WTC11 (cell line): ENCODE results near the gene LRRC70. TPM values are rescaled to one million over a fixed set of nuclear protein-coding genes. Genes with fewer than 3 reads are reported as not detected.

ENCODE experiments used
- ATAC-seq: fragments of 200-7000 bp; cut with Tn5 transposase; 2 replicates; pipeline ENCODE4 v1.10.0; 2021; ENCODE audit warnings: mild to moderate bottlenecking, moderate library complexity
- CTCF ChIA-PET: fragments of 300-600 bp; sonication (Branson Sonifier 250); formaldehyde crosslinking; loops from one replicate; lab custom pipeline; 2021; ENCODE audit warnings: antibody characterized with exemption; lab: Charles Lee
- POLR2A ChIA-PET: fragments of 350-600 bp; sonication (Branson Sonifier 250); formaldehyde crosslinking; loops from one replicate; lab custom pipeline; 2021; ENCODE audit warnings: antibody characterized with exemption; lab: Charles Lee
- DNase-seq: peaks from one replicate; pipeline ENCODE4 v3.0.0; 2021; ENCODE audit warnings: low spot score
- H3K27ac Mint-ChIP-seq: 2 replicates; pipeline ENCODE4 v1.8.0; 2021; ENCODE audit warnings: mixed read lengths
- H3K27me3 Mint-ChIP-seq: 2 replicates; pipeline ENCODE4 v1.8.0; 2021; ENCODE audit warnings: low read depth, mild to moderate bottlenecking, moderate library complexity, mixed read lengths
- H3K36me3 Mint-ChIP-seq: 2 replicates; pipeline ENCODE4 v1.8.0; 2021; ENCODE audit warnings: mixed read lengths
- H3K4me1 Mint-ChIP-seq: 2 replicates; pipeline ENCODE4 v1.8.0; 2022; ENCODE audit warnings: mixed read lengths
- H3K4me3 Mint-ChIP-seq: 2 replicates; pipeline ENCODE4 v1.8.0; 2021; ENCODE audit warnings: mild to moderate bottlenecking, moderate library complexity, mixed read lengths
- H3K9me3 Mint-ChIP-seq: 2 replicates; pipeline ENCODE4 v1.8.0; 2021; ENCODE audit warnings: mixed read lengths
- FOXP1 ChIP-seq: sonication (generic); formaldehyde crosslinking; IDR thresholded peaks from 2 replicates; pipeline ENCODE4 v1.8.0; 2022; ENCODE audit warnings: missing genetic modification reagents, mild to moderate bottlenecking, moderate library complexity, borderline replicate concordance
- IRF2 ChIP-seq: sonication (generic); formaldehyde crosslinking; IDR thresholded peaks from 2 replicates; pipeline ENCODE4 v1.8.0; 2022; ENCODE audit warnings: low read depth, missing genetic modification reagents, borderline replicate concordance
- NR3C1 ChIP-seq: sonication (generic); formaldehyde crosslinking; conservative IDR thresholded peaks from 2 replicates; pipeline ENCODE4 v1.8.1; 2023; ENCODE audit warnings: low read depth, mild to moderate bottlenecking, missing genetic modification reagents
- RELA ChIP-seq: sonication (generic); formaldehyde crosslinking; IDR thresholded peaks from 2 replicates; pipeline ENCODE4 v1.8.1; 2022; ENCODE audit warnings: missing genetic modification reagents, mild to moderate bottlenecking, borderline replicate concordance
- ZBTB21 ChIP-seq: sonication (generic); formaldehyde crosslinking; IDR thresholded peaks from 2 replicates; pipeline ENCODE4 v1.8.1; 2023; ENCODE audit warnings: mild to moderate bottlenecking, missing genetic modification reagents, borderline replicate concordance
- ZNF423 ChIP-seq: fragments of 250-450 bp; sonication (Bioruptor Pico); IDR thresholded peaks from 2 replicates; pipeline ENCODE4 v2.1.2; 2022; ENCODE audit warnings: mild to moderate bottlenecking, moderate library complexity
- total RNA-seq: library from RNA; stranded (reverse); gene quantifications from 3 replicates; pipeline ENCODE4 v1.2.3, GENCODE V29; 2021
- TF ChIP-seq, protein P1 (sequence below): sonication (generic); formaldehyde crosslinking; IDR thresholded peaks from 2 replicates; pipeline ENCODE4 v1.8.0; 2022; ENCODE audit warnings: mild to moderate bottlenecking, missing genetic modification reagents
- TF ChIP-seq, protein P2 (sequence below): fragments of 250-450 bp; sonication (Bioruptor Pico); IDR thresholded peaks from 2 replicates; pipeline ENCODE4 v1.9.0; 2021; ENCODE audit warnings: moderate library complexity, mild to moderate bottlenecking, inconsistent platforms, borderline replicate concordance
- TF ChIP-seq, protein P3 (sequence below): fragments of 250-450 bp; sonication (Bioruptor Pico); IDR thresholded peaks from 2 replicates; pipeline ENCODE4 v1.9.0; 2021; ENCODE audit warnings: mild to moderate bottlenecking, borderline replicate concordance
- TF ChIP-seq, protein P4 (sequence below): sonication (generic); formaldehyde crosslinking; IDR thresholded peaks from 2 replicates; pipeline ENCODE4 v1.8.1; 2022; ENCODE audit warnings: low read depth, mild to moderate bottlenecking, moderate library complexity, missing genetic modification reagents, borderline replicate concordance
- TF ChIP-seq, protein P5 (sequence below): sonication (generic); formaldehyde crosslinking; IDR thresholded peaks from 2 replicates; pipeline ENCODE4 v1.8.1; 2023; ENCODE audit warnings: mild to moderate bottlenecking, moderate library complexity, missing genetic modification reagents
- TF ChIP-seq, protein P6 (sequence below): sonication (generic); formaldehyde crosslinking; IDR thresholded peaks from 2 replicates; pipeline ENCODE4 v1.8.1; 2022; ENCODE audit warnings: mild to moderate bottlenecking, moderate library complexity, missing genetic modification reagents
- TF ChIP-seq, protein P7 (sequence below): fragments of 250-450 bp; sonication (Bioruptor Pico); conservative IDR thresholded peaks from 2 replicates; pipeline ENCODE4 v1.9.0; 2021; ENCODE audit warnings: mild to moderate bottlenecking
- TF ChIP-seq, protein P8 (sequence below): sonication (generic); formaldehyde crosslinking; IDR thresholded peaks from 2 replicates; pipeline ENCODE4 v1.8.1; 2022; ENCODE audit warnings: mild to moderate bottlenecking, missing genetic modification reagents, moderate library complexity, borderline replicate concordance

LRRC70 gene
- total RNA-seq, 1 experiment from 2014 or later, result 0.37 TPM

DNA sequence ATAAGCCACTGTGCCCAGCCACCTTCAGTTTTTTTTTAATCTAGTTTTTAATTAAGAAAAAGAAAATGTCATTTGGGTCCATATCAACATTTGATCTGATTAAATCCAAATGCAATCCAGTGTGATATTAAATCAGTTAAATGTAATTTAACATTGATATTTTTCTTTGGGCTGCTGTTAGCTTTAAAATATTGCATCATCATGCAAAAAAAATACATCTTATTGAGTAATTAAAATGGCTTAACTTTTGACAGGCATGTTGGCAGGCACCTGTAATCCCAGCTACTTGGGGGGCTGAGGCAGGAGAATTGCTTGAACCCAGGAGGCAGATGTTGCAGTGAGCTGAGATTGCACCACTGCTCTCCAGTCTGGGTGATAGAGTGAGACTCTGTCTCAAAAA is 22.7 kb upstream of the LRRC70 start (continued):
- TF ChIP-seq, protein P1, sequence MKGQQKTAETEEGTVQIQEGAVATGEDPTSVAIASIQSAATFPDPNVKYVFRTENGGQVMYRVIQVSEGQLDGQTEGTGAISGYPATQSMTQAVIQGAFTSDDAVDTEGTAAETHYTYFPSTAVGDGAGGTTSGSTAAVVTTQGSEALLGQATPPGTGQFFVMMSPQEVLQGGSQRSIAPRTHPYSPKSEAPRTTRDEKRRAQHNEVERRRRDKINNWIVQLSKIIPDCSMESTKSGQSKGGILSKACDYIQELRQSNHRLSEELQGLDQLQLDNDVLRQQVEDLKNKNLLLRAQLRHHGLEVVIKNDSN (CRISPR knock-in tag), result no peak
- TF ChIP-seq, protein P2, sequence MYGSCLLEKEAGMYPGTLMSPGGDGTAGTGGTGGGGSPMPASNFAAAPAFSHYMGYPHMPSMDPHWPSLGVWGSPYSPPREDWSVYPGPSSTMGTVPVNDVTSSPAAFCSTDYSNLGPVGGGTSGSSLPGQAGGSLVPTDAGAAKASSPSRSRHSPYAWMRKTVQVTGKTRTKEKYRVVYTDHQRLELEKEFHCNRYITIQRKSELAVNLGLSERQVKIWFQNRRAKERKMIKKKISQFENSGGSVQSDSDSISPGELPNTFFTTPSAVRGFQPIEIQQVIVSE, result no peak
- TF ChIP-seq RELA (CRISPR knock-in tag), result no peak
- no peak for TF ChIP-seq IRF2 (CRISPR knock-in tag)
- TF ChIP-seq, protein P3, sequence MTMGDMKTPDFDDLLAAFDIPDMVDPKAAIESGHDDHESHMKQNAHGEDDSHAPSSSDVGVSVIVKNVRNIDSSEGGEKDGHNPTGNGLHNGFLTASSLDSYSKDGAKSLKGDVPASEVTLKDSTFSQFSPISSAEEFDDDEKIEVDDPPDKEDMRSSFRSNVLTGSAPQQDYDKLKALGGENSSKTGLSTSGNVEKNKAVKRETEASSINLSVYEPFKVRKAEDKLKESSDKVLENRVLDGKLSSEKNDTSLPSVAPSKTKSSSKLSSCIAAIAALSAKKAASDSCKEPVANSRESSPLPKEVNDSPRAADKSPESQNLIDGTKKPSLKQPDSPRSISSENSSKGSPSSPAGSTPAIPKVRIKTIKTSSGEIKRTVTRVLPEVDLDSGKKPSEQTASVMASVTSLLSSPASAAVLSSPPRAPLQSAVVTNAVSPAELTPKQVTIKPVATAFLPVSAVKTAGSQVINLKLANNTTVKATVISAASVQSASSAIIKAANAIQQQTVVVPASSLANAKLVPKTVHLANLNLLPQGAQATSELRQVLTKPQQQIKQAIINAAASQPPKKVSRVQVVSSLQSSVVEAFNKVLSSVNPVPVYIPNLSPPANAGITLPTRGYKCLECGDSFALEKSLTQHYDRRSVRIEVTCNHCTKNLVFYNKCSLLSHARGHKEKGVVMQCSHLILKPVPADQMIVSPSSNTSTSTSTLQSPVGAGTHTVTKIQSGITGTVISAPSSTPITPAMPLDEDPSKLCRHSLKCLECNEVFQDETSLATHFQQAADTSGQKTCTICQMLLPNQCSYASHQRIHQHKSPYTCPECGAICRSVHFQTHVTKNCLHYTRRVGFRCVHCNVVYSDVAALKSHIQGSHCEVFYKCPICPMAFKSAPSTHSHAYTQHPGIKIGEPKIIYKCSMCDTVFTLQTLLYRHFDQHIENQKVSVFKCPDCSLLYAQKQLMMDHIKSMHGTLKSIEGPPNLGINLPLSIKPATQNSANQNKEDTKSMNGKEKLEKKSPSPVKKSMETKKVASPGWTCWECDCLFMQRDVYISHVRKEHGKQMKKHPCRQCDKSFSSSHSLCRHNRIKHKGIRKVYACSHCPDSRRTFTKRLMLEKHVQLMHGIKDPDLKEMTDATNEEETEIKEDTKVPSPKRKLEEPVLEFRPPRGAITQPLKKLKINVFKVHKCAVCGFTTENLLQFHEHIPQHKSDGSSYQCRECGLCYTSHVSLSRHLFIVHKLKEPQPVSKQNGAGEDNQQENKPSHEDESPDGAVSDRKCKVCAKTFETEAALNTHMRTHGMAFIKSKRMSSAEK, result no peak
- no peak for TF ChIP-seq FOXP1 (CRISPR knock-in tag)
- no peak for TF ChIP-seq ZBTB21 (CRISPR knock-in tag)
- TF ChIP-seq, protein P4, sequence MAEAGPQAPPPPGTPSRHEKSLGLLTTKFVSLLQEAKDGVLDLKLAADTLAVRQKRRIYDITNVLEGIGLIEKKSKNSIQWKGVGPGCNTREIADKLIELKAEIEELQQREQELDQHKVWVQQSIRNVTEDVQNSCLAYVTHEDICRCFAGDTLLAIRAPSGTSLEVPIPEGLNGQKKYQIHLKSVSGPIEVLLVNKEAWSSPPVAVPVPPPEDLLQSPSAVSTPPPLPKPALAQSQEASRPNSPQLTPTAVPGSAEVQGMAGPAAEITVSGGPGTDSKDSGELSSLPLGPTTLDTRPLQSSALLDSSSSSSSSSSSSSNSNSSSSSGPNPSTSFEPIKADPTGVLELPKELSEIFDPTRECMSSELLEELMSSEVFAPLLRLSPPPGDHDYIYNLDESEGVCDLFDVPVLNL (CRISPR knock-in tag), result no peak
- TF ChIP-seq, protein P5, sequence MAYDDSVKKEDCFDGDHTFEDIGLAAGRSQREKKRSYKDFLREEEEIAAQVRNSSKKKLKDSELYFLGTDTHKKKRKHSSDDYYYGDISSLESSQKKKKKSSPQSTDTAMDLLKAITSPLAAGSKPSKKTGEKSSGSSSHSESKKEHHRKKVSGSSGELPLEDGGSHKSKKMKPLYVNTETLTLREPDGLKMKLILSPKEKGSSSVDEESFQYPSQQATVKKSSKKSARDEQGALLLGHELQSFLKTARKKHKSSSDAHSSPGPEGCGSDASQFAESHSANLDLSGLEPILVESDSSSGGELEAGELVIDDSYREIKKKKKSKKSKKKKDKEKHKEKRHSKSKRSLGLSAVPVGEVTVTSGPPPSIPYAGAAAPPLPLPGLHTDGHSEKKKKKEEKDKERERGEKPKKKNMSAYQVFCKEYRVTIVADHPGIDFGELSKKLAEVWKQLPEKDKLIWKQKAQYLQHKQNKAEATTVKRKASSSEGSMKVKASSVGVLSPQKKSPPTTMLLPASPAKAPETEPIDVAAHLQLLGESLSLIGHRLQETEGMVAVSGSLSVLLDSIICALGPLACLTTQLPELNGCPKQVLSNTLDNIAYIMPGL (CRISPR knock-in tag), result no peak
- TF ChIP-seq, protein P6, sequence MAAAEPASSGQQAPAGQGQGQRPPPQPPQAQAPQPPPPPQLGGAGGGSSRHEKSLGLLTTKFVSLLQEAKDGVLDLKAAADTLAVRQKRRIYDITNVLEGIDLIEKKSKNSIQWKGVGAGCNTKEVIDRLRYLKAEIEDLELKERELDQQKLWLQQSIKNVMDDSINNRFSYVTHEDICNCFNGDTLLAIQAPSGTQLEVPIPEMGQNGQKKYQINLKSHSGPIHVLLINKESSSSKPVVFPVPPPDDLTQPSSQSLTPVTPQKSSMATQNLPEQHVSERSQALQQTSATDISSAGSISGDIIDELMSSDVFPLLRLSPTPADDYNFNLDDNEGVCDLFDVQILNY (CRISPR knock-in tag), result no peak
- TF ChIP-seq ZNF423 (CRISPR knock-in tag), result no peak
- TF ChIP-seq, all 79 proteins: peak for 0

DNA sequence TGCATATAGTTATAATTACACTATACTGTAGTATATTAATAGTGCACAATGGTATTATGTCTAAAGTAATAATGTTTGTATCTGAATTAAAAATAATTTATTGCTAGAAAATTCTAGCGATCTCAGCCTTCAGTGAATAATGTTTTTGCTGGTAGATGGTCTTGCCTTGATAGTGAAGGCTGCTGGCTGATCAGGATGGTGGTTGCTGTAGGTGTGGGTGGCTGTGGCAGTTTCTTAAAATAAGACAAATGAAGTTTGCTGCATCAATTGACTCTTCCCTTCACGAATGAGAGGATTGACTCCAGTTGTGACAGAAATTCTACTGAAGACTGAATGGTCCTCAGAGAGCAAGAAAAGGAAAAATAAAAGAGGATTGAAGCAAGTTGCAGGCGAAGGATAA is 19.7 kb upstream of the LRRC70 start:
- CTCF ChIA-PET, result no interaction called here
- Mint-ChIP-seq H3K9me3 (no peaks in the 10 kb centered on the region), H3K4me3 (no peak overlapping the region), H3K27ac (no peak overlapping the region), H3K4me1 (peaks cover 13% of the 10 kb centered on the region), H3K27me3 (no peaks in the 10 kb centered on the region), H3K36me3 (peaks cover 8% of the 10 kb centered on the region)
- no peak for ATAC-seq
- POLR2A ChIA-PET, result no interaction called here
- no peak for DNase-seq
- no peak for TF ChIP-seq FOXP1 (CRISPR knock-in tag)
- no peak for TF ChIP-seq NR3C1 (CRISPR knock-in tag)
- TF ChIP-seq, protein P7, sequence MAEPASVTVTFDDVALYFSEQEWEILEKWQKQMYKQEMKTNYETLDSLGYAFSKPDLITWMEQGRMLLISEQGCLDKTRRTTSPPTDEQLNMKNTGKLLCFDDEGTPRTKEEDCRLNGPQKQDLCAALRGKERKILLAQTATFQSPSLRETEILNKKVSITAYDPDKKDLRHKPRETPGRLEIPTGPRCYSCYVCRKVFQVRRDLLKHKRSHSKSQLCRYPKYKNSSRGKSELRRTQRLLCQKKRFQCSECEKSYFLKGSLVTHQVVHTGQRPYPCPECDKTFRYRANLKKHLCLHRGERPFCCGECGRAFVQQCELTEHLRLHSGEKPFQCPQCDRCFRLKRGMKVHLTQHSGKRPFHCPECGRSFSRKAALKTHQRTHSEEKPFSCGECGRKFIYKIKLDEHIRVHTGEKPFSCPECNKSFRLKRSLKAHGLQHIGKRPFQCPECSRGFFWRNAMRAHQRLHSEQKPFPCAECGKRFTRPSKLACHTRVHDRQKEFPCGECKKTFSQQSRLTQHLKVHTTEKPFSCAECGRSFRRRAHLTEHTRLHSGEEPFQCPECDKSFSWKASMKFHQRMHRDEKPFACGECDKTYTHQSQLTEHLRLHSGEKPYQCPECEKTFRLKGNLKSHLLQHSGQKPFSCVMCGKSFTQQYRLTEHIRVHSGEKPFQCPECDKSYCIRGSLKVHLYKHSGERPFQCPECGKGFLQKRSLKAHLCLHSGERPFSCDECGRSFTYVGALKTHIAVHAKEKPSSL (CRISPR knock-in tag), result no peak
- TF ChIP-seq, protein P8, sequence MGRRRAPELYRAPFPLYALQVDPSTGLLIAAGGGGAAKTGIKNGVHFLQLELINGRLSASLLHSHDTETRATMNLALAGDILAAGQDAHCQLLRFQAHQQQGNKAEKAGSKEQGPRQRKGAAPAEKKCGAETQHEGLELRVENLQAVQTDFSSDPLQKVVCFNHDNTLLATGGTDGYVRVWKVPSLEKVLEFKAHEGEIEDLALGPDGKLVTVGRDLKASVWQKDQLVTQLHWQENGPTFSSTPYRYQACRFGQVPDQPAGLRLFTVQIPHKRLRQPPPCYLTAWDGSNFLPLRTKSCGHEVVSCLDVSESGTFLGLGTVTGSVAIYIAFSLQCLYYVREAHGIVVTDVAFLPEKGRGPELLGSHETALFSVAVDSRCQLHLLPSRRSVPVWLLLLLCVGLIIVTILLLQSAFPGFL (CRISPR knock-in tag), result no peak
